GM12864 (cell line): ENCODE results near the gene PFDN1.

ENCODE experiments used
- DNase-seq: peaks from one replicate; pipeline ENCODE4 v3.0.0-alpha.2; 2011; ENCODE audit warnings: low read depth
- H3K4me3 ChIP-seq: 2 replicates; pipeline ENCODE4 v1.5.1; 2011; ENCODE audit warnings: mild to moderate bottlenecking, low read depth, low read length, control low read depth
- CTCF ChIP-seq: IDR thresholded peaks from 2 replicates; pipeline ENCODE4 v1.5.1; 2011; ENCODE audit warnings: low read depth, mild to moderate bottlenecking, moderate library complexity, low read length, control low read depth, inconsistent platforms; ENCODE audit errors: missing control alignments

Gene PFDN1

GRCh38 chr5:140270008-140270407, 32.9 kb downstream of the PFDN1 start:
- H3K4me3 ChIP-seq, result no peak overlapping the region
- no peak for DNase-seq
- TF ChIP-seq CTCF, result no peak

GRCh38 chr5:140267559-140268018, 35.3 kb downstream of the PFDN1 start:
- no peak for DNase-seq
- TF ChIP-seq CTCF, result no peak
- H3K4me3 ChIP-seq, result no peak overlapping the region

GRCh38 chr5:140267201-140267540, 35.7 kb downstream of the PFDN1 start:
- no peak for DNase-seq
- no peak overlapping the region for H3K4me3 ChIP-seq
- no peak for TF ChIP-seq CTCF

- H3K4me3 ChIP-seq, result no peak overlapping the region
- no peak for TF ChIP-seq CTCF
- no peak for DNase-seq
These were observed 36.3 kb downstream of the PFDN1 start for GRCh38 chr5:140266471-140267200.

- H3K4me3 ChIP-seq, result no peak overlapping the region
- no peak for DNase-seq
- no peak for TF ChIP-seq CTCF
These were observed 37.1 kb downstream of the PFDN1 start for GRCh38 chr5:140265845-140266244.

- DNase-seq, result no peak
- no peak overlapping the region for H3K4me3 ChIP-seq
- no peak for TF ChIP-seq CTCF
These were observed 40.1 kb downstream of the PFDN1 start for GRCh38 chr5:140262839-140263238.

GRCh38 chr5:140262221-140262620, 40.7 kb downstream of the PFDN1 start:
- TF ChIP-seq CTCF, result no peak

More at GRCh38 chr5:140262221-140262620, 40.7 kb downstream of the PFDN1 start:
- no peak overlapping the region for H3K4me3 ChIP-seq
- no peak for DNase-seq
